HG03095 (cell line): ENCODE data around the gene CYYR1.

ENCODE experiments used
- ATAC-seq: cut with Tn5 transposase; IDR thresholded peaks from one replicate; pipeline ENCODE4 v1.9.1; 2021; ENCODE audit warnings: moderate library complexity; ENCODE audit not compliant: unreplicated experiment

Gene CYYR1

DNA sequence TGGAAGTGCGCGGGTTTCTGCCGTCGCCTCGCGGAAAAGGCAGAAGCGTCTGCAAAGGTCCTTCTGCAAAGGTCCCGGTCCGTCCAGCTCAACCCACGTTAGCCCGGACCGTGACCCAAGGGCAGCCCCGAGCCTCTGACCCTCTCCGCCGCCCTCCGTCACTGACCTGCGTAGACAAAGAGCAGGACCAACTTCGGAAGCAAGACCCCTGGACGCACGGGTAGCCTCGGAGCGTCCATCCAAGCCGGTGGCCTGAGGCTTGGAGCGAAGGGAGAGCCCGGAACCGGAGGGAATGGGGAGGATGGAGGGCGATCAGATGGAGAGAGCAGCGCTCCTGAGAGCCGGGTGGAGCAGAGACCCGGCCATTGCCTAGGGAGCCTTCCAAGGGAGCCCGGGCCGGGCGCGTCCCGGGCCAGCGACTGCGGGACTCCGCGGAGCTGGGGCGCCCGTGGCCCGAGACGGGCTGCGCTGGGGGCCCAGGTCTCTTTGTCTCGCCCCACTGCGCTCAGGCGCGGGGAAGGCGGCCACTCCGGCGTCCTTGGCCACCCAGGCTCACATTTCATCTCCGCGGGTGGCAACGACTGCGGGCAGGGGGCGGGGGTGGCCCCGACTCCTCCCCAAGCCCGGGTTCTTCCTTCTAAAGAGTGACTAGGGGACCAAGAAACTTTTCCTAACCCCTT is at the start of gene CYYR1:
CYYR1 (minus strand) TSS at position 585 of the 680 bp plus-strand sequence; CDS start at position 239, 346 bp downstream.
- ATAC-seq = no peak

DNA sequence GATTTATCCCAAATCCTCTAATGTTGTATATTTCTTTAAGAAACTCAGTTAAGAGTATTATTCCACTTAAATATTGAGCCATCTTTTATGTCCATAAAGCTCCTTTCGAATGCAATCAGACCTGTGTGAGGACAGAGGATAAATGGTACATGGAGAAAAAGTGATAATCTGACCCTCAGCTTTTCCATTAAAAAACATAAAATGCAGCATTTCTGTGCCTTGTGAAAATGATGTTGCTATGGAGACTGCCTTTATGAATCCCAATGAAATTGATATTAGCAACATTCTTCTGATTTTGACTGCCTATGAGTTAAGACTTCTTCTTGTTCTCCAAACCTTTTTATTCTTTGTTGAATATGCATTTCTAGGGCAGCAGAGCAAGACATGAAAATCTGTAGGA is 44.1 kb upstream of the CYYR1 start:
- ATAC-seq = no peak

DNA sequence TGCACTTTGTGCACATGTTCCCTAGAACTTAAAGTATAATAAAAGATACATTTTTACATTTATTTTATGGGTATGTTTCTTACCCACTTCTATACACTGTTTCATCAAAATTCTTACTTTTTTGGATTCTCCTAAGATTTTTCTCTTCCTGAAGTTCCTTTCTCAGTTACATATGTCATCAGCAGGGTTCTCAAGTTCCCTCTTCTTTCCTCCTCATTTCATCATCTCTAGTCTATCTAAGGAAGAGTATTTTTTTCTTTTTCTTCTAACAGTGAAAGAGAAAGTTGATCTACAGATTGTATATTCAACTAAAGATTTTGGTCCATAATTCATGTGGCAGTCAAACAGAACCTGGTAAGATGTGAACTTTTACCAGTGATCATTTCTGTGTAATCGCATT is 41.2 kb upstream of the CYYR1 start:
- no peak for ATAC-seq

DNA sequence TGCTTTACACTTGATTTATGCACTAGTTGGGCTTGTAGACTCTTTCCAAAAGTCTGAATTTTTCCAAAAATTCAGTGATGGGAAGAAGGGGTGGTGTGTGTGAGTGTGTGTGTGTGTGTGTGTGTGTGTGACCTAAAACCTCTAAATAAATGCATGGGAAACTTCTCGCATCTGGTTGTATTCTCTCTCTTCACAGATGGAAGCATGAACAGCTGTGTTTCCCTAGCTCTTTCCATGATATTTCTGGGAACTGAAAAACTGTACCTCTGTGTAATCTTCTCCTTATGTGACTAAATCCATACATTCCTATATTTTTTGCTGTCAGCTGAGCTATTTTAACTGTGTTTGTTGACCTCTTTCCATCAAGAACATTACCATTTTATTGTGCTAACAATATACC is 26.2 kb upstream of the CYYR1 start:
- ATAC-seq = no peak

DNA sequence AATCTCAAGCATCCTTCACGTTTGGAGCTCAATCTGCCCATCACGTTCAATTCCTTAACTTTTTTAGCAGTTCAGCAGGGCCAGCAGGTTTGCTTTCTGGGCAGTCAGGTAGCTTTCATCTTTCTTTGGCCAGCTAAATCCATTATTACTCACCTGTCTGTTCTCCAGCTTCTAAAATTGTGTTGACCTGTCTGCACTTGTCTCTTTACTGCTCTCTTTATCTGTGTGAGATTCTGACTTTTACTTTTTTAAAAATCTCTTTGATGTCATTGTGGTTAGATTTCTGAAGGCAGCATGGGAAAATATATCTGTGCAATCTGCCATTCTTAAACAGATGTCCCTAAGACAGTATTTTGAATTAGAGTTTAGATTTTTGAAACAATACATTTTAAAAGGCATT is 24.9 kb upstream of the CYYR1 start:
- no peak for ATAC-seq

DNA sequence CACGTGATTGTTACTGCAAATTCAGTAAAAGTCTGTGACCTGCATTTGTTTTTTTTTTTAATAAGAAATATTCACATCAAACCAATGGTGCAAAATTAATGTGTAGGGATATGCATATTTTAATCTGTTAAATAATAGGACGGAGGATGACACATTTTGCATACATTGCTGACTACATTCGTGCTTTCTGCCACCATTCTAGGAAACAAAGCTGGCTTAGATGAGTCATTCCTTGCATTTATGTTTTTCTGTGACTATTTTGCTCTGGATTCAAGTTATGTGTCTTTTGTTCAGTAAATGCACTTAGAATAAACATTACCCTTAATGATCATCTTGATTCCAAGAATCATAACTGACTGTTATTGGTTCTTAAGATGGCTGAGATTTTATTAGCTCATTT is 23.9 kb upstream of the CYYR1 start:
- ATAC-seq = no peak

DNA sequence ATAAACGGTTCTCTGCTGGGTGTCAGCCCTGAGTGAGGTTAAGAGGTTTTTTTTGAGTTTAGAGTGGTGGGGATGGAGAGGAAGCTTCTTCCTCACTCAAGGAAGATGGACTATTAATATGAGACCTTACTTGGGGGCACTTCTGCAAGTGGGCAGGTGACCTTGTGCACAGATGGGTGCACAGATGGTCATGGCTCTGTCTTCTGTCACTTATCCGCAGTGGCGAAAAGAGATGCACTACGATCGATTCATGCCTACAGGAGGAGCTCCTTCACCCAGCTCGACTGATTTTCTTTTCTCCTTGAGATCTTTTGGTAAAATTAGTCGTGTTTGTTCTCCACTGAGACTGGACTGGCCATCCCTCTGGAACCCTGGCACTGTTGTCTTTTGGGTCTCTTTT is 22.9 kb upstream of the CYYR1 start:
- ATAC-seq = no peak

DNA sequence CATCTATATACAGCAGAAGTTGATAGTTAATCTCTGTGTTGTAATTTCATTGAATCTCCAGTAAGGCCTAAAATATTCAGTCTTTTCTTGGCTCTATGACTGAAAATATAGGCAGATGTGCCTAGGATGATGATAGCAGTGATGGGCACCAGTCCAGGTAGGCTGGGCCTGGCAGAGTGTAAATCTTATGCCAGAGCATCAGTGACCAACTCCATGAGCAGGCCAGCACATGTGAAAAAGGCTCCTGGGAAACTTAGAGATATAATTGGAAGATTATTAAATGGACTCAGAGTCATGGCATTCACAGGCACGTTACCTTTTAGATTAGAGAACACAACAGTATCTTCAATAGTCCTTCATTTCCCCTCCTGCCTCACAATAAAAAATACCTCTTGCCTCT is 20.7 kb upstream of the CYYR1 start:
- ATAC-seq = no peak

DNA sequence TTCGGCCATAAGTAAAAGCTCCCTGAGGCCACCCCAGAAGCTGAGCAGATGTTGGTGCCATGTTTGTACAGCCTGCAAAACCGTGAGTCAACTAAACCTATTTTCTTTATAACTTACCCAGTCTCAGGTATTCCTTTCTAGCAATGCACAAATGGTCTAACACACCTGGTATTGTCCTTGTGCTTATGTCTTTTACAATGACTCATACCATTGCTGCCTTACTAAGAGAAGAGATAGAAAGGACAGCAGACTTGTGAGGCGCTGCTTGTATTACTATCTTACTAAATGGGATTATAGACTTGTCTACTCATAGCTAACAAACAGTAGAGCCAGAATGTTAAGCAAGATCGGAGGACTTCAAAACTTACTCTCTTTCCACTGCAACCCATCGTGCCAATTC is 18.5 kb upstream of the CYYR1 start:
- no peak for ATAC-seq

DNA sequence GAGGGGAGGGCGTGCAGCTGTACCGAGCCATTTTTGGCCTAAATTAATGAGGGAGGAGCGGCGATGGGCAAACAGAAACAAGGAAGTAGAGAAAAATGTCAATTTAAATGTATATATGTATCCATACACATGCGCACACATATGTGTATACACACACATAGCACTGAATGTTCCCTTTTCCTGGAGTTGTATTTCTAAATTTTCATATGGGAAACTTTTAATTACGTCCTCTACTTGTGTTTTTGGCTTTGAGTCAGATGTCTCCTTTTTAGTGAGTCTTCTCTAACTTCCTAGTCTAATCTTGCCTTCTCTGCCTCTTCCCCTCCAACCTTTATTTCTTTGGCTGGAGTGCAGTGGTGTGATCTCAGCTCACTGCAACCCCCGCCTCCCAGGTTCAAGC is 15.4 kb upstream of the CYYR1 start:
- no peak for ATAC-seq

DNA sequence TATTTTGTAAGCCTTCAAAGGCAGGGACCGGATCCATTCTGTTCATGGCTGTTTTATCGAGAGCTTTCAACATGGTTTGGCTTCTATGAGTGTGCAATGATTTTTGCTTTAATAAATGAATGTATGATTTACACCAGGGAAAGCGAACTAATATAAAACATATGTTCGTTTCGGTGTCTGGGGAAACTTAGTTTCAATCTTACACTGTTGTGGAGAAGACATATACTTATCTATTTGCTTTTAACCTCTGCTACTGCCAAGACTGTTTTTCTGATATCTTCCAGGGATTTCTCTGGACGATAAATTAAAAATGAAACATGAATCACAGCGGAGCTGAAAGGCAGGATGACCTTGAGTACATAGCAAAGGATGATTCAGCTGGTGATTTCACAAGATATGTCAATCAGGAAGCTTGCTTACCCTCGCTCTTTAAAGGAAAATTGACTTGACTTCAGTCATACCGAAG is 14.7 kb upstream of the CYYR1 start:
- ATAC-seq = no peak

DNA sequence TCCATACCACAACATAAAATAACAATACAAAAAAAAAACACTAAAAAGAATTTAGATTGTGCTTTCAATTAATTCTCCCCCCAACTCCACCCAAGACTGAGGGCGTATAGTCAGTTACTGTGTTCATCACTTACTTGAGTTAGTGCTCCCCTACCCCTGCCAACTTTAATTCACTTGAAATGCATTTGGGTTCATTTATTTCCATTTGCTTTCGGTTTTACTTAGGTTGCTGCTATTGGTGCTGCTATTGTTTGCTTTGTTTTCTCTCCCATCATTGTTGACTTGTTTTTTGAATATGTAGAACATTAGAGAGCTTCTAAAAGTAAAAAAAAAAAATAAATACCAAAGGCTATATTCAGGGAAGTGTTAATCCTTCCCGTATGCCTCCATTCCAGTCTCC is 10.7 kb upstream of the CYYR1 start:
- no peak for ATAC-seq

DNA sequence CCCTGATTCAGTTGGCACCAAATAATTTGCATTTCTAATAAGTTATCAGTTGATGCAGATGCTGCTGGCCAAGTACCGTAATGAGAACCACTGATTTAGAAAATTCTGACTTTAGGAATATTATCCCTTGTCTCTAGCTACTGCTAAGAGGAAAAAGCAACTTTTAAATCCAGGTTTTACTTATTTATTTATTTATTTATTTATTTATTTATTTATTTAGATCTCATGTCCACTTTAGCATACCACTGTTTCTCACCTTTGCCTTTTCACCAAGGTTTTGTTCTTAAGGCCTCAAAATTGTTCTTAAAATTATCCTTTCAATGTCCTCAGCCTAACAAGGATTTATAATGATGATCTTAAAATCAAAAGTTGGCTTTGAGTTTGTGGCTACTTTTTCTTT is 8.7 kb upstream of the CYYR1 start:
- no peak for ATAC-seq

DNA sequence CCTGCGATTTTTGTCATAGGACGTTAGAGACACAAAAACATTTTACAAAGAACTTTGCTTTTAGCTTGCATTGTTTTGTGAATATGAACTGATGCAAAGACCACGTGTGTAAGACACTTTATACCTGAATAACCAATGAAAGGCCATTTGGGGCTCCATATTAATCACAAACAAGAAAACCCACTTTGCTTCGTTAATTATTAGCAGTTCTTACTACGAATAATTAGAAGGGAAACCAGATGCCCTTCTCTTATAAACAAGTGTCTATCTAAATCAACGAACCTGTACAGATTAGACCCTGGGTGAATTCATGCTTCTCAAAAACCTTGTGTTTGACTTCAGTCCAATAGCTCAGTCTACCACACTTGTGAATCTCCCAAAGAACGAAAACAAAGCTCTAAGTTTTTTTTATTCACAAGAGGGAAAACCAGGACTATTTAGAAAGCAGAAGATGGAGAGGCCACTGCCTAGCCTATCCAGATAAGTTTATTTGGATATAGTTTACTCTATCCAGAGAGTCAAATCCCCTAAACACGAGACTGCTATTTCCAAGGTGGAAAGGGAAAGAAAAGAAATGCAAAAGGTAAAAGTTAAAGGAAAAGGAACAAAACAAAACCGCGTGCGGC is 897 bp downstream of the CYYR1 start:
- ATAC-seq = no peak

DNA sequence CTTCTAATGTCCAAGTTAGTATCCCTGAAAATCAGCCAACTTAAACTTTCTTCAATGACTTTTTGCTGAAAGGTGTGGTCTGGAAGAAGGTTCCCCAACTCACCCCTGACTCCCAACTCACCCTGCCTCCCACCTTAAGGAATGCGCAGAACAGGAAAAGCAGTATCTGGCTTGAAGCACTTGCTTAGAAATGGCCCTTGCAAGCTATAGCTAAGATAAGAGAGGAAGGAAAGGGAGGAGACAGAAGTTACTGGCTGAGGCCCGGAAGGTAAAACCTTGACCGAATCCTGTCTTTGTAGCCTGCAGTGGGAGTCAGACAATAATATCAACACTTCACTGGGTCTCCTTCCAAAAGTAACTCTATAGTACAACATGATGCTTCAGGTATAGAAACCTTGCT is 2.9 kb downstream of the CYYR1 start:
- no peak for ATAC-seq

DNA sequence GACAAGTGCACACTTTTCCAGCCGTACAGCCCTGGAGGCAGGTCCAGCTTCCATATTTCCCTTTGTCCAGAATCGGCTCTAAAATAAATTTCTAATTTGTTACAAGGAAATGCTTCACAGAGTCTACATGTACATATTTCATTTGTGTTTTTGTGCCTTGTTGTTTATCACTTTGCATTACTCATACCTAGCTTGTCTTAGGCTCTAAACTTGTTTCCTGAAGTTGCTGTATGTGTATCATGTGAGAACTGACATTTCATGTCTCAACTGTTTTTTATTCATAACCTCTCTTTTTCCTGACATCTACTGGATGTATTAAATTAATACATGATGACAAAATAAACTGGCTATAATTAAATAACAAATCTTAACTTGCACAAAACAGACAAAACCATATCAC is 7.5 kb downstream of the CYYR1 start:
- ATAC-seq = no peak

DNA sequence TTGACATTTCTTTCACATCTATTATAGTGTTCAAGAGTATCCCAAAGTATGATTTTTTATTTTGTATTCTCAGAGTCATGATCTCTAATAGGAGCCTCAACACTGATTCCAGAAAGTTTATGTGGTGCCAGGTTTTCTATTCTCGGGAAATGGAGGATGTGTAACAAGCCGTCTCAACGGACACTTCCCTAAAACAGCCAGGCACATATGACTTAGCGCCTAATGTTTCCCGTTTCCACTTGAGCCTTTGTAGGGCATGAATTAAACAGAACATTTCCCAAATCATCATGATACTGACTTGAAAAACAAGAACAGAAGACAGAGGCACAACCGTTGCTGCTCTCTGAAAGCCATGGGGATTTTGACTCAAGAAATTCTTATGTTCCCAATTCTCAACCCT is 8.0 kb downstream of the CYYR1 start:
- no peak for ATAC-seq

DNA sequence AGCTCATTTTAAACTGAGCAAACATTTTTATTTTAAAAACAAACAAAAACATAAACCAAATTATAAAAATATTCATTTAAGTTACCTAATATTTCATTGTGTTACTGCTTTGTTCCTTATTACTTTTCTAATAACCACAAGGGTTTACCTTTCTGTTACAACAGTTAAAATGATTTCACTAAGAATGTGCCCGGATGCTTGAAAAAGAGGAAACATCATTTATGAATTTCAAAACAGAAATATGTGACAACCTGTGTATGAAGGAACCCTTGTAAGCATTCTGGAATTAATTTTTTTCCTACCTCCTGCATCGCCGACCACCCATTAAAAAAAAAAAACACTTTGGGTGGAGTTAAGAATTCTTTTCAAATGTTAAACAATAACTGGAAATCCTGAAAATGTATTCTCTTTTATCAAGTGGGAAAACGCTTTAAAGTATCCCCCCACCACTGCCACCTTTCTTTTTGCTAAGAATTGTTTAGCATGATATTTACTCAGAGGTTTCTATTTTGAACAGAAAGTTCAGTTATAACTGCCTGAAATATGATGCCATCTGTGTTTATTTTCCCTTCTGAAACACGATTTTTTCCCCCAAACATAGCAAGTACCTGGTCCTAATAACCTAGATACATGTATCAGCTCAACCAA is 9.1 kb downstream of the CYYR1 start:
- no peak for ATAC-seq

DNA sequence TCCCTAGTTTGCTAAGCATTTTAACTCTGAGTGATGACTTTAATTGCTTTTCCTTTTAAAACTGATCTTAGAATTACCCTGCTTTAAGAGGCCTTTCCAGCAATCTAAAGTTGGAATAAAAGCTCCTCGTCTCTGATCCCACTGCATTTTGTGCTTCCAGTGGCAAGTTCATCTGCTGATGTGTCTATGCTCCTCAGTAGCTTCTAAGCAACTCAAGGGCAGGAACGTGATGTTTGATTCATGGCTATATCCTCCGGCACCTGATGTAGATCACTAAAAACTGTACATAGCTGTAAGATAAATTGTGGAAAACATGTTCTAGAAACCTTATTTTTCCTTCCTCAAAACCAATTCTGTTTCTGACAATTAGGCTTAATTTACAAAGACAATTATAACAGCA is 12.5 kb downstream of the CYYR1 start:
- no peak for ATAC-seq

DNA sequence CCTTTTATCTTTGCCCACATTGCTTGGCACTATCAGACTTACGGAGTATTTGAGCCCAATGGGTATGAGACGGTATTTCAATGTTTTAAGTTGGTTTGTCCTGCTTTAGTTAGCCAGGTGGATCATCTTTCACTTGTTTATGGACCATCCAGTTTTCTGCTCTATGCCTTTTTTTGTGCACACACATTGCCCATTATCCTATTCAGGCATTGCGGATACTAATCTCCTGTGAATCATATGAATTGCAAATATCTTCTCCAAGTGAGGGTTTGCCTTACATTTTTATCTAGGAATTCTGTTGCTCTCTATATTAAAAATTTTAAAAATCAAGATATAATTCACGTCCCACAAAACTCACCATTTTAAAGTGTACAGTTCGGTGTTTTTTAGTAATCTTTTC is 14.0 kb downstream of the CYYR1 start:
- ATAC-seq = no peak

DNA sequence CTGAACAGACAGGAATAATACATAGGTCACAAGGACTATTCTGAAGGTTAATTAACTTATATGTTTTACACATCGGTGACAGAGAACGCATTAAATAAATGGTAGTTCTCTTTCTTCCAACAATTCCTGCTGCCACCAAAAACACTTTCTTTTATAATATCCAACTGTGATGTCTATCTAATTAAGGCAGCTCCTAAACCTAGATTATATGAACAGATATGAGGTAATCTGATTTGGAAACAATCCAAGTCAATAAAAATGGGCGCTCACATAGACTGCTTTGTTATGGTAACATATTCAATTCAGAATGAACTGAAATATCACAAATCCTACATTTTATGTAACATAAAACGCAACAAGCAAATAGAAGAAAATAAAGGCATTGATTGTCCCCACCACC is 16.0 kb downstream of the CYYR1 start:
- ATAC-seq = no peak

DNA sequence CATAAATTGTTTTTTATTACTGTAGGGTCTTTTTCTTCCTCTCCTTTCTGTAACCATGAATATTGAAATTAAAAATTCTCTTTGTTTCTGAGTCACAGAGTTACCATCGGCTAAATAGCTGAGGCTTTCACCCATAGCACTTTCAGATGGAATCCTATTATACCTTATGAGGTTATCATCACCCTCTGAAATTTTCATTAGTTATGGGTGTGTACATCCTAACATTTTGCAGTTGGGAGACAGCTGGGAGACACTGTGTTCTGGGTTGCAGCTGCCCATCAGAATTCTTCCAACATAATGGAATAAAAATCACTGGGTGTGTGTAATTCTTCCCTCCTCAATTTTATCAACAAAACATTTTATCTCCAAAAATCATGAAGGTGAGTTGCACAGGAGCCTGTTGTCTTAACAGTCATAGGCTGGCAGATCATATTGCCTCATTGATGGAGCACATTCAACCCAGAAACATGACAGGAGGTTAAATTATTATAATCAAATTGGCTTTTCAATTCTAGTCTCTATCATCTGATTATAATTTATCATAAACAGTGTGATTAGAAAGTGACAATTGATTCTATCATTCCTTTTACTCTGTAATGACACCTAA is 17.4 kb downstream of the CYYR1 start:
- no peak for ATAC-seq
